OCI-LY7 (cell line): ENCODE data around the gene GALNT14. TPM values are rescaled to one million over a fixed set of nuclear protein-coding genes. Genes with fewer than 3 reads are reported as not detected.

Experiments used
- BruUV-seq: library from RNA; stranded (reverse); fragments of 400-500 nt; replicated peaks from 2 replicates; lab custom pipeline; 2021; lab: Mats Ljungman, UMichigan
- CTCF ChIA-PET: fragments of 300-600 bp; sonication (Branson Sonifier 250); formaldehyde crosslinking; loops from one replicate; lab custom pipeline; 2022; ENCODE audit warnings: antibody characterized with exemption; ENCODE audit not compliant: unreplicated experiment; lab: Charles Lee
- POLR2A ChIA-PET: fragments of 300-600 bp; sonication (Branson Sonifier 250); formaldehyde crosslinking; loops from one replicate; lab custom pipeline; 2022; ENCODE audit warnings: antibody characterized with exemption; lab: Charles Lee
- DNase-seq: peaks from one replicate; pipeline ENCODE4 v3.0.0-alpha.2; 2015; ENCODE audit warnings: low spot score
- H2AFZ ChIP-seq: fragments of 200-600 bp; sonication (generic), shearing (Covaris generic); 2 replicates; pipeline ENCODE4 v1.6.1; 2014; ENCODE audit warnings: mild to moderate bottlenecking, antibody characterized with exemption, low read length, moderate library complexity
- H3K27ac ChIP-seq: fragments of 200-600 bp; sonication (generic); 2 replicates; pipeline ENCODE4 v1.5.1; 2014; ENCODE audit warnings: mixed run types, low read depth, mild to moderate bottlenecking, moderate library complexity, low read length, inconsistent platforms; ENCODE audit not compliant: poor library complexity, severe bottlenecking
- H3K36me3 ChIP-seq: fragments of 200-600 bp; sonication (generic); 2 replicates; pipeline ENCODE4 v1.6.1; 2014; ENCODE audit warnings: mild to moderate bottlenecking, antibody characterized with exemption, low read length, moderate library complexity, mixed read lengths; ENCODE audit not compliant: insufficient read depth
- H3K4me1 ChIP-seq: fragments of 200-600 bp; sonication (generic); 2 replicates; pipeline ENCODE4 v1.5.1; 2014; ENCODE audit warnings: mild to moderate bottlenecking, low read length; ENCODE audit not compliant: insufficient read depth, poor library complexity, severe bottlenecking
- H3K4me2 ChIP-seq: fragments of 200-600 bp; sonication (generic); 2 replicates; pipeline ENCODE4 v1.6.1; 2014; ENCODE audit warnings: mild to moderate bottlenecking, low read length
- H3K4me3 ChIP-seq: fragments of 200-600 bp; sonication (generic); 2 replicates; pipeline ENCODE4 v1.5.1; 2014; ENCODE audit warnings: mild to moderate bottlenecking, low read depth, low read length; ENCODE audit not compliant: poor library complexity, severe bottlenecking
- H3K79me2 ChIP-seq: fragments of 200-600 bp; sonication (generic); 2 replicates; pipeline ENCODE4 v1.6.1; 2016; ENCODE audit warnings: low read depth, mild to moderate bottlenecking, low read length, moderate library complexity, mixed read lengths; ENCODE audit not compliant: insufficient read depth
- H3K9me2 ChIP-seq: fragments of 200-600 bp; sonication (generic); 2 replicates; pipeline ENCODE4 v1.6.1; 2016; ENCODE audit warnings: mild to moderate bottlenecking, low read length, mixed read lengths; ENCODE audit not compliant: insufficient read depth
- H3K9me3 ChIP-seq: fragments of 200-600 bp; sonication (generic); 2 replicates; pipeline ENCODE4 v1.6.1; 2014; ENCODE audit warnings: mild to moderate bottlenecking, mixed run types, low read length, mixed read lengths
- H4K20me1 ChIP-seq: fragments of 200-600 bp; sonication (generic); 2 replicates; pipeline ENCODE4 v1.6.1; 2014; ENCODE audit warnings: mild to moderate bottlenecking, antibody characterized with exemption, low read length, moderate library complexity, mixed read lengths; ENCODE audit not compliant: insufficient read depth
- CTCF ChIP-seq: fragments of 200-600 bp; sonication (generic); conservative IDR thresholded peaks from 2 replicates; pipeline ENCODE4 v1.5.1; 2014; ENCODE audit warnings: mild to moderate bottlenecking, antibody characterized with exemption, low read length, moderate library complexity, mixed read lengths
- EZH2phosphoT487 ChIP-seq: fragments of 200-600 bp; sonication (generic); IDR thresholded peaks from 2 replicates; pipeline ENCODE4 v1.6.1; 2018; ENCODE audit warnings: low read depth, borderline replicate concordance, mild to moderate bottlenecking, mixed run types, antibody characterized with exemption, low read length, moderate library complexity, mixed read lengths
- intact Hi-C: fragments of 100-400 bp; cut with micrococcal nuclease; formaldehyde crosslinking; loops from one replicate; pipeline ENCODE4 v1.10.0; 2022; ENCODE audit not compliant: unreplicated experiment
- total RNA-seq, 2 experiments: library from RNA; depleted of rRNA in 1 of 2; stranded (reverse); fragments of >200 nt in 1 of 2; shearing (Covaris generic) in 1 of 2; gene quantifications; 2 replicates each; pipeline ENCODE4 v1.2.3, GENCODE V29; 2014 to 2022

The GALNT14 gene
- total RNA-seq, 2 experiments from 2014 or later, result 14.8 to 25.6 TPM

- no peak overlapping the region for H3K27ac ChIP-seq
- no peak overlapping the region for H3K4me2 ChIP-seq
- ChIA-PET CTCF (no interaction called here), POLR2A (no interaction called here)
- H3K79me2 ChIP-seq, result no peaks in the 10 kb centered on the region
- no peaks in the 10 kb centered on the region for H3K9me2 ChIP-seq
- 0 out of 2 replicates have a peak, but pooled peaks cover 6% of the 10 kb centered on the region for H4K20me1 ChIP-seq
- DNase-seq, result no peak
- H3K4me1 ChIP-seq, result no peaks in the 10 kb centered on the region
- no peak for TF ChIP-seq CTCF
- no peak for TF ChIP-seq EZH2phosphoT487
- intact Hi-C loops, result no loop called here
- H3K4me3 ChIP-seq, result no peak overlapping the region
- BruUV-seq, result no TSS peak
- H3K9me3 ChIP-seq, result no peaks in the 10 kb centered on the region
- H2AFZ ChIP-seq, result no peak overlapping the region
- no peaks in the 10 kb centered on the region for H3K36me3 ChIP-seq
Observed at GRCh38 chr2:31078579-31079105, 59.6 kb downstream of the GALNT14 start.

GRCh38 chr2:31078011-31078410 lies 60.2 kb downstream of the GALNT14 start:
- intact Hi-C loops, result no loop called here
- ChIA-PET CTCF (no interaction called here), POLR2A (interaction anchor here (0.6 kb wide), 1 partner anchor 328 kb away, joined by 3 read pairs; no protein-coding TSS in a partner anchor)
- H3K4me2 ChIP-seq, result no peak overlapping the region
- H2AFZ ChIP-seq, result no peak overlapping the region
- no peaks in the 10 kb centered on the region for H3K9me3 ChIP-seq
- no peaks in the 10 kb centered on the region for H3K79me2 ChIP-seq
- BruUV-seq, result no TSS peak
- no peaks in the 10 kb centered on the region for H3K4me1 ChIP-seq
- 0 out of 2 replicates have a peak, but pooled peaks cover 6% of the 10 kb centered on the region for H4K20me1 ChIP-seq
- H3K4me3 ChIP-seq, result no peak overlapping the region
- DNase-seq, result no peak
- no peaks in the 10 kb centered on the region for H3K36me3 ChIP-seq
- no peak overlapping the region for H3K27ac ChIP-seq
- TF ChIP-seq EZH2phosphoT487, result no peak
- TF ChIP-seq CTCF, result no peak
- no peaks in the 10 kb centered on the region for H3K9me2 ChIP-seq

GRCh38 chr2:31075941-31076590 lies 62.2 kb downstream of the GALNT14 start:
- CTCF ChIA-PET, result no interaction called here
- H4K20me1 ChIP-seq, result no peaks in the 10 kb centered on the region; the same call in 1 of the 2 replicates
- no peaks in the 10 kb centered on the region for H3K36me3 ChIP-seq
- H2AFZ ChIP-seq, result no peak overlapping the region
- POLR2A ChIA-PET, result no interaction called here
- no peaks in the 10 kb centered on the region for H3K4me1 ChIP-seq
- H3K4me3 ChIP-seq, result no peak overlapping the region
- no peaks in the 10 kb centered on the region for H3K9me3 ChIP-seq
- no peak overlapping the region for H3K27ac ChIP-seq
- H3K79me2 ChIP-seq, result no peaks in the 10 kb centered on the region
- no peak overlapping the region for H3K4me2 ChIP-seq
- H3K9me2 ChIP-seq, result no peaks in the 10 kb centered on the region
- no peak for TF ChIP-seq CTCF
- no peak for TF ChIP-seq EZH2phosphoT487
- DNase-seq, result no peak
- no TSS peak for BruUV-seq
- intact Hi-C loops, result no loop called here
